ENCODE measurements around the gene CDHR3. TPM values are rescaled to one million over a fixed set of nuclear protein-coding genes. Genes with fewer than 3 reads are reported as not detected.

CDHR3 gene
- total RNA-seq, 1 donor from 2014 or later = 5.4 TPM

DNA sequence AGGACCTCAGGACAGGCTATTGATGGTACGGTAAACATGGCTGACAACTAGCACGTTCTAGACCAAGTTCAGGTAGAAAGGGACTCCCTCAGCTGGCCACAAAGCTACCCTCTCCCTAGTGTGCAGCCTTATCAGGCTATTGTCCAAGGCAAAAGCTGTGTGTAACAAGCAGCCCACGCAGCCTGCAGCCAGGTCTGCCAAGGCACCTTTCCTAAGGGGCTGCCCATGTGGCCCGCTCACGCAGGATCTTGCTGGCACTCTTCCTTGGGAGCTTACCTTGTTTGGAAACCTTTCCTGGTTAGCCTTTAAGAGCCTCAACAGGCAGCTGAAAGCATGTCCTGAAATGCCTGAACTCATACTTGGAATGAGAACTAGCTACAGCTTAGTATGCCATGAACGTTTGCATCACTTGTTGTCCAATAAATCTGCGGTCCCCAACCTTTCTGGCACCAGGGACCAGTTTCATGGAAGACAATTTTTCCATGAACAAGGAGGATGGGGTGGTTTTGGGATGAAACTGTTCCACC, 97.4 kb downstream of the CDHR3 start:
- no peaks in the 10 kb centered on the region for H3K27me3 Mint-ChIP-seq (ENCODE audit: low read depth)
- DNase-seq (ENCODE audit: low read depth, low spot score) = no peak
- TF ChIP-seq, protein P1, sequence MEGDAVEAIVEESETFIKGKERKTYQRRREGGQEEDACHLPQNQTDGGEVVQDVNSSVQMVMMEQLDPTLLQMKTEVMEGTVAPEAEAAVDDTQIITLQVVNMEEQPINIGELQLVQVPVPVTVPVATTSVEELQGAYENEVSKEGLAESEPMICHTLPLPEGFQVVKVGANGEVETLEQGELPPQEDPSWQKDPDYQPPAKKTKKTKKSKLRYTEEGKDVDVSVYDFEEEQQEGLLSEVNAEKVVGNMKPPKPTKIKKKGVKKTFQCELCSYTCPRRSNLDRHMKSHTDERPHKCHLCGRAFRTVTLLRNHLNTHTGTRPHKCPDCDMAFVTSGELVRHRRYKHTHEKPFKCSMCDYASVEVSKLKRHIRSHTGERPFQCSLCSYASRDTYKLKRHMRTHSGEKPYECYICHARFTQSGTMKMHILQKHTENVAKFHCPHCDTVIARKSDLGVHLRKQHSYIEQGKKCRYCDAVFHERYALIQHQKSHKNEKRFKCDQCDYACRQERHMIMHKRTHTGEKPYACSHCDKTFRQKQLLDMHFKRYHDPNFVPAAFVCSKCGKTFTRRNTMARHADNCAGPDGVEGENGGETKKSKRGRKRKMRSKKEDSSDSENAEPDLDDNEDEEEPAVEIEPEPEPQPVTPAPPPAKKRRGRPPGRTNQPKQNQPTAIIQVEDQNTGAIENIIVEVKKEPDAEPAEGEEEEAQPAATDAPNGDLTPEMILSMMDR (conservative IDR thresholded peaks at IDR 0.05) = no peak
- peaks cover 62% of the 10 kb centered on the region for H3K4me1 Mint-ChIP-seq
- no peaks in the 10 kb centered on the region for H3K9me3 Mint-ChIP-seq
- no peaks in the 10 kb centered on the region for H3K36me3 Mint-ChIP-seq (ENCODE audit: low read depth)
- H3K4me3 Mint-ChIP-seq = no peak overlapping the region
- no peak overlapping the region for H3K27ac Mint-ChIP-seq (ENCODE audit: unreplicated experiment)

DNA sequence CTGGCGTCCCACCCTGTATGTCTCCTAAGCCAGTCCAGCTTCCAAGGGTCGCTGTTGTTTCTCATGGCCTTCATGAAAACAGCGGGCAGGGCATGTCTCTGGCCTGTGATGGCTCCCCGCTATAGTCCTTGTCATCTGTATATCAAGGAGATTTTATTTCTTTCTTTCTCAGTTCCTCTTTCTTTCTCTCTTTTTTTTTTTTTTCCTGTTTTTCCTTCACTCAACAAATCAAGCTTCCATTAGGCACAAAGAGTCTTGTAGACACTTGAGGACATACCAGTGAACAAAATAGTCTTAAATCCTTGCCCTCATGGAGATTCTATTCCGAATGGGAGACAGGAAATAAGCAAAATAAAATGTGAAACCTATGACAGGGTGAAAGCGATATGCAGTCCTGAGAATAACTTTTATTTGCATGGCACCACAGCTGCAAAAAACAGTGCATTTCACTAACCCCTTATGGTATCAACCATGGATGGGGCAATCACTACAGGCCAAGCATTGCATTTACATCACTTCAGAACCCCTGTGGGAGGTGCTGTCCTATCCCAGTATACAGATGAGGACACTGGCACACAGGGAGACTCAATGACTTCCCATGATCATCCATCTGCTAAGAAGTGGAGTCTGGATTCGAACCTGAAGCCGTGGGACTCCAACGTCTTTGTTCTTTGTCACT, 98.4 kb downstream of the CDHR3 start:
- no peaks in the 10 kb centered on the region for H3K27me3 Mint-ChIP-seq (ENCODE audit: low read depth)
- no peak for DNase-seq (ENCODE audit: low read depth, low spot score)
- no peak overlapping the region for H3K27ac Mint-ChIP-seq (ENCODE audit: unreplicated experiment)
- TF ChIP-seq, protein P1 (conservative IDR thresholded peaks at IDR 0.05) = no peak
- no peaks in the 10 kb centered on the region for H3K9me3 Mint-ChIP-seq
- H3K36me3 Mint-ChIP-seq (ENCODE audit: low read depth) = no peaks in the 10 kb centered on the region
- no peak overlapping the region for H3K4me3 Mint-ChIP-seq
- H3K4me1 Mint-ChIP-seq = peaks cover 70% of the 10 kb centered on the region

DNA sequence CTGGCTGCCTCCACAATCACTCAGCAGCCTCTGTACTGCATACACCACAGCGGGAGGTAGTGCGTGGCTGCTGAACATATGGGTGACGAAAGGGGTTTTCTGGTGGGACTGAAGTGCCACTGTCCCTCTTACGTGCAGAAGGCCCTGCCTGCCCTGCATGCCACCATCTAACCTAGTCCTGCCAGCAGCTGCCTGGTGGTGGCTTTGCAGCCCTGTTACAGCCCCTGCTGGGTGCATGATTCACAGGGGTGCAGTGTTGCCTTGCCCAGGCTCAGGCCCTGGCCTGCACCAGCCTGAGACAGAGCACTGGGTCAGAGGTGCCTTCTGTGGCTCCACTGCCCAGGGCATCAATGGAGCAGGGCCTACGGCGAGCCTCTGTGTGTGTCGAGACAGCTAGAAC, 98.9 kb downstream of the CDHR3 start:
- DNase-seq (ENCODE audit: low read depth, low spot score) = no peak
- TF ChIP-seq, protein P1 (conservative IDR thresholded peaks at IDR 0.05) = no peak
- Mint-ChIP-seq H3K27me3 (ENCODE audit: low read depth) (no peaks in the 10 kb centered on the region), H3K4me3 (no peak overlapping the region), H3K36me3 (ENCODE audit: low read depth) (no peaks in the 10 kb centered on the region), H3K27ac (ENCODE audit: unreplicated experiment) (no peak overlapping the region), H3K4me1 (peaks cover 66% of the 10 kb centered on the region), H3K9me3 (no peaks in the 10 kb centered on the region)

DNA sequence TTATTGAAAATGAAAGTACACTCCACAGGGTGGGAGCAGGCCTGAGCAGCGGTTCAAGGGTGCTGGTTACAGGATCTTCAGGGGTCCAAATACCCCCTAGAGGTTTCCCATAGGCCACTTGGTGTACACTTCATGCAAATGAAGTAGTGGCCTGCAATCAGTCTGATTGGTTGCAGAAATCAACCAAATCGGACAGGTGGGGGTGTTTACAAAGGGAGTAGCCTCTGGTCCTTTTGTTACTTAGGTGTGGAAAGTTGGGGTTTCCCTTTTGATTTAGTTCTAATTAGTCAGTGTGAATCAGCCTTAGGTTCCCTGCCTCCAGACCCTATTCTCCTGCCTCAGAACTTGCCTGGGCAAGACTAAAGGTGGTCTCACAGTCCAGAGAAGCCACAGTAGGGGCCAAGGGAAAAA, 99.5 kb downstream of the CDHR3 start:
- Mint-ChIP-seq H3K4me3 (no peak overlapping the region), H3K36me3 (ENCODE audit: low read depth) (no peaks in the 10 kb centered on the region), H3K9me3 (no peaks in the 10 kb centered on the region), H3K4me1 (peaks cover 62% of the 10 kb centered on the region), H3K27me3 (ENCODE audit: low read depth) (no peaks in the 10 kb centered on the region), H3K27ac (ENCODE audit: unreplicated experiment) (no peak overlapping the region)
- DNase-seq (ENCODE audit: low read depth, low spot score) = no peak
- TF ChIP-seq, protein P1 (conservative IDR thresholded peaks at IDR 0.05) = no peak

DNA sequence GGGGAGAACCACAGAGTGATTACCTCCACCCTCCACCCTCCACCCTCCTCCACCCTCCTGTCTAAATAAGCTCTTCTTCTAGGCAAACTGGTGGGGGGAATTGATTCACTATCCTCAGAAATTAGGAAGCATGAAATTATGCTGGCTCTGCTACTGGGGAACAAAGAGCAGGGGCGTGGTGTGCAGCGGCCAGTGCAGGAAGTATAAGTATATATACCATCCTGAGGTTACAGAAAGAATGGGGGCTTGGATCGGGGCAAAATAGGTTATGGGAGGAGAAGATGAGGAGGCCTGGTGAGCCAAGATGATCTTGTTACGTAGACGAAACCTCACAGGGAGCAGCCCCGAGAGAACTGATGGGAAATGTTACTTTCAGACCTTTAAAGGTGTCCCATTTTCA, 100.0 kb downstream of the CDHR3 start:
- Mint-ChIP-seq H3K9me3 (no peaks in the 10 kb centered on the region), H3K36me3 (ENCODE audit: low read depth) (no peaks in the 10 kb centered on the region), H3K4me3 (no peak overlapping the region), H3K27me3 (ENCODE audit: low read depth) (no peaks in the 10 kb centered on the region), H3K27ac (ENCODE audit: unreplicated experiment) (peak overlapping the region; percentile 85), H3K4me1 (peaks cover 57% of the 10 kb centered on the region)
- TF ChIP-seq, protein P1 (conservative IDR thresholded peaks at IDR 0.05) = no peak
- no peak for DNase-seq (ENCODE audit: low read depth, low spot score)

Measured in neural crest cell (in vitro differentiated cells).